Measurements from ENCODE around the gene ATRNL1. TPM values are rescaled to one million over a fixed set of nuclear protein-coding genes. Genes with fewer than 3 reads are reported as not detected.
"Not testable (repeated sequence)": the region's sequence is repeated elsewhere in the genome, so short reads cannot be mapped to it uniquely, and the experiment has no call there.

Gene ATRNL1
- total and polyA plus RNA-seq, 2 experiments from 2014 or later = 4.8 to 29.7 TPM

DNA sequence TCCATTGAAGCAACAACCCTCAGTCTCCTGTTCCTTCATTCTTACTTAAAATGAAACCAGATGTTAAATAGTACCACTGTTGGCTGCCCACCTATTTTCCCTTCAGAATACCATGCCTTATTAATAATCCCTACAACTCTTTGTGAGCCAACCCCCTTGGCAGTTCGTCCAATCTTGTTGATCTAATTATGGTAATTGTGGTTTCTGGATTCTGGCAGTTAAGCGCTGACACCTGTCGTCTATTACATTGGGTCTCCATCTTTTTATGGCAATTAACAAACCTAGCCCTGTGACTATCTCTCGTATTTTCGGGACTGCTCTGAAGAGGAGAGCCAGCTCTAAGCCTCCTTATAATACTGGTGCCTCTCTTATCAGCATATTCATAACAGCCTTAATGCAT is 432.0 kb downstream of the ATRNL1 start:
- Histone ChIP-seq H3K4me1 (ENCODE audit: insufficient read depth) (no peaks in the 10 kb centered on the region), H3K9me2 (ENCODE audit: insufficient read depth) (peaks cover 15% of the 10 kb centered on the region; the same call in 1 of the 2 replicates), H3F3A (replicated peaks; ENCODE audit: low read depth) (no peaks in the 10 kb centered on the region), H3K36me3 (ENCODE audit: insufficient read depth) (no peaks in the 10 kb centered on the region), H4K20me1 (replicated peaks; ENCODE audit: insufficient read depth) (no peaks in the 10 kb centered on the region), H3K4me2 (no peak overlapping the region), H3K4me3 (no peak overlapping the region), H3K27ac (ENCODE audit: low read depth) (no peak overlapping the region), H3K27me3 (ENCODE audit: insufficient read depth) (no peaks in the 10 kb centered on the region), H2AFZ (no peak overlapping the region), H3K79me2 (replicated peaks; ENCODE audit: insufficient read depth) (no peaks in the 10 kb centered on the region)
- H3K9me3 Mint-ChIP-seq = peaks cover 22% of the 10 kb centered on the region
- no peak for ATAC-seq
- H3K4me3 Mint-ChIP-seq = no peak overlapping the region
- TF ChIP-seq, protein P1, sequence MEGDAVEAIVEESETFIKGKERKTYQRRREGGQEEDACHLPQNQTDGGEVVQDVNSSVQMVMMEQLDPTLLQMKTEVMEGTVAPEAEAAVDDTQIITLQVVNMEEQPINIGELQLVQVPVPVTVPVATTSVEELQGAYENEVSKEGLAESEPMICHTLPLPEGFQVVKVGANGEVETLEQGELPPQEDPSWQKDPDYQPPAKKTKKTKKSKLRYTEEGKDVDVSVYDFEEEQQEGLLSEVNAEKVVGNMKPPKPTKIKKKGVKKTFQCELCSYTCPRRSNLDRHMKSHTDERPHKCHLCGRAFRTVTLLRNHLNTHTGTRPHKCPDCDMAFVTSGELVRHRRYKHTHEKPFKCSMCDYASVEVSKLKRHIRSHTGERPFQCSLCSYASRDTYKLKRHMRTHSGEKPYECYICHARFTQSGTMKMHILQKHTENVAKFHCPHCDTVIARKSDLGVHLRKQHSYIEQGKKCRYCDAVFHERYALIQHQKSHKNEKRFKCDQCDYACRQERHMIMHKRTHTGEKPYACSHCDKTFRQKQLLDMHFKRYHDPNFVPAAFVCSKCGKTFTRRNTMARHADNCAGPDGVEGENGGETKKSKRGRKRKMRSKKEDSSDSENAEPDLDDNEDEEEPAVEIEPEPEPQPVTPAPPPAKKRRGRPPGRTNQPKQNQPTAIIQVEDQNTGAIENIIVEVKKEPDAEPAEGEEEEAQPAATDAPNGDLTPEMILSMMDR (conservative IDR thresholded peaks at IDR 0.05; ENCODE audit: low read depth in 2 of 2) = no peak
- TF ChIP-seq STAT1 (IDR thresholded peaks at IDR 0.05; ENCODE audit: unreplicated experiment) = no peak
- TF ChIP-seq NANOG (IDR thresholded peaks at IDR 0.05; ENCODE audit: borderline replicate concordance) = no peak
- TF ChIP-seq ZNF114 (CRISPR knock-in tag; IDR thresholded peaks at IDR 0.05) = no peak
- no peak for TF ChIP-seq CREB1 (CRISPR knock-in tag; IDR thresholded peaks at IDR 0.05; ENCODE audit: low read depth)
- no peaks in the 10 kb centered on the region for H3K4me1 Mint-ChIP-seq
- H3K36me3 Mint-ChIP-seq (ENCODE audit: low read depth) = no peaks in the 10 kb centered on the region; the same call in 2 of the 3 replicates
- no peak overlapping the region for H3K27ac Mint-ChIP-seq
- no peak for DNase-seq (ENCODE audit: low spot score)
- no peaks in the 10 kb centered on the region for H3K27me3 Mint-ChIP-seq (ENCODE audit: insufficient read depth, low read depth, poor library complexity)

DNA sequence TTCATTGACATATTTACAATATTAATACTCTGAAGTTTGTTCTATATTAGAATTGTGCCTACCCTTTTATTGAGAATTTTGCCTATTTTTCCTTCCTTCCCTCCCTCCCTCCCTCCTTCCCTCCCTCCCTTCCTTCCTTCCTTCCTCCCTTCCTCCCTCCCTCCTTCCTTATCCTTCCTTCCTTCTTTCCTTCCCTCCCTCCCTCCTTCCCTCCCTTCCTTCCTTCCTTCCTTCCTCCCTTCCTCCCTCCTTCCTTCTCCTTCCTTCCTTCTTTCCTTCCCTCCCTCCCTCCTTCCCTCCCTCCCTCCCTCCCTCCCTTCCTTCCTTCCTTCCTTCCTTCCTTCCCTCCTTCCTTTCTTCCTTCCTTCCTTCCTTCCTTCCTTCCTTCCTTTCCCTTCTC is 434.5 kb downstream of the ATRNL1 start:
- not testable (repeated sequence) for H3K4me1 Mint-ChIP-seq

DNA sequence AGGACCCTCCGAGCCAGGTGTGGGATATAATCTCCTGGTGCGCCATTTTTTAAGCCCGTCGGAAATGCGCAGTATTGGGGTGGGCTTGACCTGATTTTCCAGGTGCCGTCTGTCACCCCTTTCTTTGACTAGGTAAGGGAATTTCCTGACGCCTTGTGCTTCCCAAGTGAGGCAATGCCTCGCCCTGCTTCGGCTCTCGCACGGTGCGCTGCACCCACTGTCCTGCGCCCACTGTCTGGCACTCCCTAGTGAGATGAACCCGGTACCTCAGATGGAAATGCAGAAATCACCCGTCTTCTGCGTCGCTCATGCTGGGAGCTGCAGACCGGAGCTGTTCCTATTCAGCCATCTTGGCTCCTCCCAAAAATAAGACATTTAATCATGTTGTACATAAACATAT is 443.2 kb downstream of the ATRNL1 start:
- not testable (repeated sequence) for H3K4me1 ChIP-seq (ENCODE audit: insufficient read depth); H3K4me3 ChIP-seq; H3K27ac Mint-ChIP-seq; DNase-seq (ENCODE audit: low spot score); H4K20me1 ChIP-seq (replicated peaks; ENCODE audit: insufficient read depth); H3K4me3 Mint-ChIP-seq; H3K79me2 ChIP-seq (replicated peaks; ENCODE audit: insufficient read depth); H3K27ac ChIP-seq (ENCODE audit: low read depth); H3K27me3 ChIP-seq (ENCODE audit: insufficient read depth); H3K27me3 Mint-ChIP-seq (ENCODE audit: insufficient read depth, low read depth, poor library complexity); H2AFZ ChIP-seq; H3K4me2 ChIP-seq; H3K36me3 ChIP-seq (ENCODE audit: insufficient read depth); H3K4me1 Mint-ChIP-seq; H3F3A ChIP-seq (replicated peaks; ENCODE audit: low read depth); H3K9me2 ChIP-seq (ENCODE audit: insufficient read depth); ATAC-seq
- peaks cover 34% of the 10 kb centered on the region for H3K9me3 Mint-ChIP-seq
- H3K36me3 Mint-ChIP-seq (ENCODE audit: low read depth) = peaks cover 15% of the 10 kb centered on the region; the same call in 2 of the 3 replicates

More for the DNA sequence above, 434.5 kb downstream of the ATRNL1 start:
- H3K79me2 ChIP-seq (replicated peaks; ENCODE audit: insufficient read depth); ATAC-seq; H4K20me1 ChIP-seq (replicated peaks; ENCODE audit: insufficient read depth); H3K27ac Mint-ChIP-seq; H3K4me3 Mint-ChIP-seq; DNase-seq (ENCODE audit: low spot score); H3F3A ChIP-seq (replicated peaks; ENCODE audit: low read depth); H3K4me1 ChIP-seq (ENCODE audit: insufficient read depth); H3K4me2 ChIP-seq; H3K27me3 ChIP-seq (ENCODE audit: insufficient read depth); H2AFZ ChIP-seq; H3K36me3 ChIP-seq (ENCODE audit: insufficient read depth); H3K27me3 Mint-ChIP-seq (ENCODE audit: insufficient read depth, low read depth, poor library complexity); H3K27ac ChIP-seq (ENCODE audit: low read depth); H3K4me3 ChIP-seq; H3K36me3 Mint-ChIP-seq (ENCODE audit: low read depth): not testable (repeated sequence)
- H3K9me3 Mint-ChIP-seq = peaks cover 18% of the 10 kb centered on the region
- peaks cover 15% of the 10 kb centered on the region; the same call in 1 of the 2 replicates for H3K9me2 ChIP-seq (ENCODE audit: insufficient read depth)

Measured in GM23338 (cell line).